ENCODE measurements around the gene SV2C. TPM values are rescaled to one million over a fixed set of nuclear protein-coding genes. Genes with fewer than 3 reads are reported as not detected.

The SV2C gene
- total and polyA plus RNA-seq, 2 donors (not counting 1 experiment from before 2014, with no cell fraction given), result not detected

DNA sequence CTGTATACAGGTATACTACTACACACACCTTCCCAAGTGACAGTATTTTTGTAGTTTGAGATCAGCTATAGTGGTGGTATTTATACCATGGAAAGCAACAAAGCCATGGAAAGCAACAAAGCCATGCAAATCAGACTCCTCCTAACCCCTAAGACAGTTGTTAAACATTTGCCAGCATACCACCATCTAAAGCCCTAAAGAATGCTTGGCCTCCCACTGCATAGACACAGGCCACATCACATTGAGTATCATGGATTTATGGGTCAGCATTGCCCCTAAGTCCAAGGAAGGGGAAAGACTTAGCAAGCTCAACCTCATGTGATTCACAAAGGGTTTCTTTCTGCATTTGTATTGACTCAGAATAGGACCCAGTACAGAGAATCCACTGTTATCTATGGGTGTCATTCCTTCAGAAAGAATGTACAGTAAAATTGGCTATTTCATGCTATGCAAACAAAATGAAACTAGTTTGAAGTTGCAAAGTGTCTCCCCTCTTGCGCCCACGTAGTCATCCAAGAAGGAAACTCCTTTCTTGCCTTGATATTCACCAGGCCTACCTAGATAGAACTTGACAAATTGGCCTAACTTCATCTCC, 249.5 kb downstream of the SV2C start:
- CTCF ChIA-PET, result no interaction called here
- Mint-ChIP-seq H3K27me3 (peaks cover 7% of the 10 kb centered on the region), H3K27ac (no peak overlapping the region), H3K9me3 (ENCODE audit: insufficient read depth) (no peaks in the 10 kb centered on the region), H3K4me1 (peaks cover under 1% of the 10 kb centered on the region), H3K4me3 (no peak overlapping the region)
- intact Hi-C loops (cut with micrococcal nuclease), result loop anchor here (10.0 kb wide), 1 partner anchor 212 kb away; no protein-coding TSS in a partner anchor
- no peak for DNase-seq
- no peak for ATAC-seq (ENCODE audit: low read depth)
- Histone ChIP-seq H3K36me3 (replicated peaks in 1 of 2; ENCODE audit: control extremely low read depth in 1 of 2, control insufficient read depth in 1 of 2, extremely low read depth in 1 of 2, insufficient read depth in 2 of 2, low read length in 1 of 2) (no peaks in the 10 kb centered on the region), H3K27ac (ENCODE audit: low read length in 2 of 2) (no peak overlapping the region), H3K4me3 (ENCODE audit: control extremely low read depth in 1 of 5, extremely low read depth in 1 of 5, insufficient read depth in 1 of 5, low read depth in 2 of 5, low read length in 4 of 5) (no peak overlapping the region), H4K20me1 (ENCODE audit: control insufficient read depth, insufficient read depth, low read length, poor library complexity, severe bottlenecking) (no peaks in the 10 kb centered on the region), H3K9ac (ENCODE audit: low read length) (no peak overlapping the region), H2AFZ (ENCODE audit: insufficient read depth, low read depth, low read length, poor library complexity, severe bottlenecking) (no peak overlapping the region), H3K9me3 (ENCODE audit: control extremely low read depth in 1 of 3, control insufficient read depth in 2 of 3, insufficient read depth in 1 of 3, low read length in 2 of 3) (peaks cover 0 to 3% (median 0%) of the 10 kb centered on the region in 3 donors), H3K4me2 (replicated peaks; ENCODE audit: low read depth, low read length, poor library complexity, severe bottlenecking) (no peak overlapping the region), H3K79me2 (ENCODE audit: control insufficient read depth, insufficient read depth, low read length) (no peaks in the 10 kb centered on the region), H3K4me1 (ENCODE audit: control insufficient read depth in 2 of 2, insufficient read depth in 2 of 2, low read length in 2 of 2) (peaks cover 0 to 1% of the 10 kb centered on the region in 2 donors), H3K27me3 (replicated peaks in 1 of 4; ENCODE audit: control extremely low read depth in 1 of 4, control insufficient read depth in 3 of 4, insufficient read depth in 4 of 4, low read length in 3 of 4) (no peaks in the 10 kb centered on the region)
- POLR2A ChIA-PET, result no interaction called here
- no peak for TF ChIP-seq EZH2 (IDR thresholded peaks at IDR 0.05; ENCODE audit: borderline replicate concordance, insufficient read depth, low read depth, low read length, poor library complexity, severe bottlenecking)
- no peak for TF ChIP-seq CTCF (IDR thresholded peaks at IDR 0.05)
- WGBS (ENCODE audit: insufficient coverage), result no CpG with 5 or more reads among the region's 2 CpGs

DNA sequence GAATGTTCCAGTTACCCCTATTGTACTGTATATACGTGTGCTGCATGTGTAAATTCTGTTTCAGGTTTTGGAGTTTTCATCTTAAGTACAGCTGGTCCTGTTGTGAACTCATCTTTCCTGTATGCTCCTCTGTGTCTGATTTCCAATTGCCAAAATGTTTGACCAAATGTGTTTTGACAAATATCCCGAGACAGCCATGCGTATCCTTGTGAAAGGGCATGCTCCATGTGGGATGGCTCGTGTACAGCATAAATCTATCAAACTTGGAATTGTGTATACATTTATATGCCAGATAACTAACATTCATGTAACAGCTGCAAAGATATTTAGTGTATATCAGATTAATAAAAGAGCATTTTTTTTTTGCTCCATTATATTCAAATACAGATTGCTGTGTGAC, 250.4 kb downstream of the SV2C start:
- Mint-ChIP-seq H3K9me3 (ENCODE audit: insufficient read depth) (no peaks in the 10 kb centered on the region), H3K27ac (no peak overlapping the region), H3K4me3 (no peak overlapping the region), H3K27me3 (peaks cover 3% of the 10 kb centered on the region), H3K4me1 (peaks cover 3% of the 10 kb centered on the region)
- H3K4me2 ChIP-seq (replicated peaks; ENCODE audit: low read depth, low read length, poor library complexity, severe bottlenecking), result no peak overlapping the region
- no peaks in the 10 kb centered on the region for H3K27me3 ChIP-seq (replicated peaks in 1 of 4; ENCODE audit: control extremely low read depth in 1 of 4, control insufficient read depth in 3 of 4, insufficient read depth in 4 of 4, low read length in 3 of 4)
- no peaks in the 10 kb centered on the region for H4K20me1 ChIP-seq (ENCODE audit: control insufficient read depth, insufficient read depth, low read length, poor library complexity, severe bottlenecking)
- intact Hi-C loops (cut with micrococcal nuclease), result loop anchor here (10.0 kb wide), 1 partner anchor 211 kb away; no protein-coding TSS in a partner anchor
- H3K27ac ChIP-seq (ENCODE audit: low read length in 2 of 2), result no peak overlapping the region
- H3K4me3 ChIP-seq (ENCODE audit: control extremely low read depth in 1 of 5, extremely low read depth in 1 of 5, insufficient read depth in 1 of 5, low read depth in 2 of 5, low read length in 4 of 5), result no peak overlapping the region
- H3K79me2 ChIP-seq (ENCODE audit: control insufficient read depth, insufficient read depth, low read length), result no peaks in the 10 kb centered on the region
- H3K4me1 ChIP-seq (ENCODE audit: control insufficient read depth in 2 of 2, insufficient read depth in 2 of 2, low read length in 2 of 2), result peaks cover 0 to 7% of the 10 kb centered on the region in 2 donors
- no peak overlapping the region for H3K9ac ChIP-seq (ENCODE audit: low read length)
- TF ChIP-seq CTCF (IDR thresholded peaks at IDR 0.05) (no peak), EZH2 (IDR thresholded peaks at IDR 0.05; ENCODE audit: borderline replicate concordance, insufficient read depth, low read depth, low read length, poor library complexity, severe bottlenecking) (no peak)
- CTCF ChIA-PET, result no interaction called here
- WGBS (ENCODE audit: insufficient coverage), result no CpG with 5 or more reads among the region's 4 CpGs
- H3K9me3 ChIP-seq (ENCODE audit: control extremely low read depth in 1 of 3, control insufficient read depth in 2 of 3, insufficient read depth in 1 of 3, low read length in 2 of 3), result peaks cover 0 to 3% (median 0%) of the 10 kb centered on the region in 3 donors
- no peaks in the 10 kb centered on the region for H3K36me3 ChIP-seq (replicated peaks in 1 of 2; ENCODE audit: control extremely low read depth in 1 of 2, control insufficient read depth in 1 of 2, extremely low read depth in 1 of 2, insufficient read depth in 2 of 2, low read length in 1 of 2)
- ATAC-seq (ENCODE audit: low read depth) (no peak), DNase-seq (no peak)
- POLR2A ChIA-PET, result no interaction called here
- no peak overlapping the region for H2AFZ ChIP-seq (ENCODE audit: insufficient read depth, low read depth, low read length, poor library complexity, severe bottlenecking)
